Stomach (tissue), 9 donors: ENCODE data around the gene CCDC169. TPM values are rescaled to one million over a fixed set of nuclear protein-coding genes. Genes with fewer than 3 reads are reported as not detected.

Source experiments
- DNase-seq, 2 donors: peaks; one replicate each; pipeline versions ENCODE4 v3.0.0 to v3.0.0-alpha.2; 2013 to 2019
- H3K27ac ChIP-seq, 5 donors: fragments of 200-600 bp in 4 of 5; sonication (generic) in 4 of 5; one replicate each; pipeline ENCODE4 v1.5.1; 2013 to 2019; ENCODE audit warnings: mild to moderate bottlenecking in 1 of 5, moderate library complexity in 1 of 5
- H3K27me3 ChIP-seq, 3 donors: fragments of 200-600 bp; sonication (generic); one replicate each; pipeline ENCODE4 v1.5.1; 2017 to 2019; ENCODE audit warnings: mixed run types in 1 of 3
- H3K36me3 ChIP-seq, 4 donors: fragments of 200-600 bp; sonication (generic); 1 replicate in 3 of 4; 2 replicates in 1 of 4; pipeline ENCODE4 v1.5.1; 2016 to 2019
- H3K4me1 ChIP-seq, 4 donors: fragments of 200-600 bp; sonication (generic); one replicate each; pipeline ENCODE4 v1.5.1; 2016 to 2019
- H3K4me3 ChIP-seq, 4 donors: fragments of 200-600 bp; sonication (generic) in 3 of 4; one replicate each; pipeline ENCODE4 v1.5.1; 2016 to 2019; ENCODE audit warnings: mild to moderate bottlenecking in 1 of 4
- H3K9me3 ChIP-seq, 4 donors: fragments of 200-600 bp; sonication (generic); one replicate each; pipeline ENCODE4 v1.5.1; 2016 to 2019
- EP300 ChIP-seq: sonication (generic); formaldehyde crosslinking; IDR thresholded peaks from one replicate; pipeline ENCODE4 v1.6.1; 2017; ENCODE audit warnings: antibody characterized with exemption
- POLR2A ChIP-seq, 4 donors: fragments of 450-650 bp; IDR thresholded peaks; one replicate each; pipeline ENCODE4 v1.6.1; 2016; ENCODE audit warnings: antibody characterized with exemption in 4 of 4, control low read depth in 2 of 4, mild to moderate bottlenecking in 1 of 4, moderate library complexity in 1 of 4
- POLR2AphosphoS5 ChIP-seq, 3 donors: sonication (generic); formaldehyde crosslinking; IDR thresholded peaks; one replicate each; pipeline ENCODE4 v1.6.1; 2016; ENCODE audit warnings: antibody characterized with exemption in 3 of 3
- WGBS, 5 donors: extraction: QIAGEN DNeasy Blood & Tissue Kit in 3 of 5; methylation state at CpG; one replicate each; pipeline versions ENCODE4 v1.1.5 to v1.1.7; 2013 to 2018; 5-methylcytosine and 5-hydroxymethylcytosine counted together
- intact Hi-C: fragments of 100-400 bp; cut with DNase I; formaldehyde crosslinking; loops from one replicate; pipeline ENCODE4 v1.15.1; 2023; ENCODE audit warnings: low total_unique reads
- polyA plus RNA-seq, 3 donors: library from polyadenylated mRNA; stranded (reverse); fragments of 200-250 nt; gene quantifications; one replicate each; pipeline ENCODE4 v1.2.3, GENCODE V29; 2013
- total RNA-seq, 5 donors: library from RNA; depleted of rRNA; stranded (reverse); fragments of >200 nt; gene quantifications; one replicate each; pipeline versions ENCODE4 v1.1.0 to v1.2.3, GENCODE V29; 2014 to 2016
- TF ChIP-seq, protein P1 (sequence below), 7 experiments: fragments of 450-650 bp in 4 of 7; fragments of 200-600 bp in 3 of 7; sonication (generic) in 3 of 7; IDR thresholded peaks; one replicate each; pipeline ENCODE4 v1.5.1; 2016 to 2019; ENCODE audit warnings: antibody characterized with exemption in 7 of 7, control low read depth in 2 of 7, mild to moderate bottlenecking in 1 of 7
- donor health status: healthy with polysubstance abuse.
- donor health status: Bipolar disorder and iron deficiency.
- donor health status: healthy.

The CCDC169 gene
- total and polyA plus RNA-seq, 8 donors, result 0.43 to 3.3 (median 1.8) TPM; not detected in 3

DNA sequence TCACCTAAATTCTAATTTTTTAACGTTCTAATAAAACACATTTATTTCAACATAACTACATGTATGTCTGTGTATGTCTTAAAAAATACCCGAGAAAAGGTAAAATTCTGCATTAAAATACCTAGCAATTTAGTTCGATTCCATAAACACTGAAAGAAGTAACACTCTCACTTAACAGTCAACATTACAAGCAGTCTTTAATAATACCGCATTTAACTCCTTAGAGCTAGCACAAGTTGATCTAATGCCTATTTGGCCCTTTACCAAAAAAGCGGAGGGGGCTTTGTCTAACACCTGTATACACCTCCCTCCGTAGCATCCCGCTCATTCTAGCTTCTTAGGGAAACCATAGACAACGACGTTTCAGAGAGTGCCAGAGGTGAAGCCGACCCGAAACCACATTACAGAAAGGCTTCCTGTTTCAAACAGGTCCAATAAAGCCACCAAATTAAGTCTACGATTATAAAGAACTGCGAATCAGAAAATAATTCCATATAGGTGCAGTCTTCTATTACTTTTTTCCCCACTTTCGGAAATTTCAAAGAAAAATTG is 47.3 kb upstream of the CCDC169 start:
- Histone ChIP-seq H3K27ac (peak overlapping the region; percentile 73 to 99 (median 97)), H3K4me3 (peak overlapping the region; percentile 65 to 78 (median 74)), H3K9me3 (no peaks in the 10 kb centered on the region), H3K4me1 (peaks cover 6 to 47% (median 27%) of the 10 kb centered on the region in 4 donors), H3K36me3 (no peaks in the 10 kb centered on the region), H3K27me3 (no peaks in the 10 kb centered on the region)
- intact Hi-C loops, result no loop called here
- 13 to 27% (median 22%) methylated on average over 14 of the region's 14 CpGs for WGBS, 5 donors
- TF ChIP-seq, protein P1, sequence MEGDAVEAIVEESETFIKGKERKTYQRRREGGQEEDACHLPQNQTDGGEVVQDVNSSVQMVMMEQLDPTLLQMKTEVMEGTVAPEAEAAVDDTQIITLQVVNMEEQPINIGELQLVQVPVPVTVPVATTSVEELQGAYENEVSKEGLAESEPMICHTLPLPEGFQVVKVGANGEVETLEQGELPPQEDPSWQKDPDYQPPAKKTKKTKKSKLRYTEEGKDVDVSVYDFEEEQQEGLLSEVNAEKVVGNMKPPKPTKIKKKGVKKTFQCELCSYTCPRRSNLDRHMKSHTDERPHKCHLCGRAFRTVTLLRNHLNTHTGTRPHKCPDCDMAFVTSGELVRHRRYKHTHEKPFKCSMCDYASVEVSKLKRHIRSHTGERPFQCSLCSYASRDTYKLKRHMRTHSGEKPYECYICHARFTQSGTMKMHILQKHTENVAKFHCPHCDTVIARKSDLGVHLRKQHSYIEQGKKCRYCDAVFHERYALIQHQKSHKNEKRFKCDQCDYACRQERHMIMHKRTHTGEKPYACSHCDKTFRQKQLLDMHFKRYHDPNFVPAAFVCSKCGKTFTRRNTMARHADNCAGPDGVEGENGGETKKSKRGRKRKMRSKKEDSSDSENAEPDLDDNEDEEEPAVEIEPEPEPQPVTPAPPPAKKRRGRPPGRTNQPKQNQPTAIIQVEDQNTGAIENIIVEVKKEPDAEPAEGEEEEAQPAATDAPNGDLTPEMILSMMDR (IDR thresholded peaks at IDR 0.05), result no peak
- TF ChIP-seq POLR2AphosphoS5 (IDR thresholded peaks at IDR 0.05) (no peak), POLR2A (IDR thresholded peaks at IDR 0.05) (no peak), EP300 (no peak)
- peak in 1 of 2 donors; percentile 44 for DNase-seq

- Histone ChIP-seq H3K9me3 (no peaks in the 10 kb centered on the region), H3K4me1 (peaks cover 6 to 52% (median 27%) of the 10 kb centered on the region in 4 donors), H3K4me3 (peak overlapping the region in 2 of 4 donors; percentile 73 to 78), H3K36me3 (no peaks in the 10 kb centered on the region), H3K27ac (peak overlapping the region in 3 of 5 donors; percentile 91 to 99 (median 99)), H3K27me3 (no peaks in the 10 kb centered on the region)
- intact Hi-C loops, result no loop called here
- 64 to 81% (median 74%) methylated on average over 6 of the region's 6 CpGs for WGBS, 5 donors
- TF ChIP-seq POLR2AphosphoS5 (IDR thresholded peaks at IDR 0.05) (no peak), EP300 (no peak)
- peak in 1 of 2 donors; percentile 20 for DNase-seq
These were observed 46.6 kb upstream of the CCDC169 start for GRCh38 chr13:36344173-36344572.

DNA sequence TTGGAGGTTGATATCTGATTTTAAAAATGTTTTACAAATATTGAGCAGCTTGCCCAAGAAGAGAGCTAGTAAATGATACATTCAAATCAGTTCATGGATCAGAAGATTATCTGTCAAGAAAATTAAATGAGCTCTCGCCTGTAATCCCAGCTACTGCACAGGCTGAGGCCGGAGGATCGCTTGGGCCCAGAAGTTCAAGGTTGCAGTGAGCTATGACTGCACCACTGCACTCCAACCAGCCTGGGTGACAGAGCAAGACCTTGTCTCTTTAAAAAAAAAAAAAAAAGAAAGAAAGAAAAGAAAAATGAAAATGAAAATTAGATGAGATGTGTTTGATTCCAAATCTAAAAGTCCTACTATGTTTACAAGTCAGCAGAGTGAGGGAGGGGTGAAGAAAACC is 46.2 kb upstream of the CCDC169 start:
- no peaks in the 10 kb centered on the region for H3K9me3 ChIP-seq
- no peak for DNase-seq
- intact Hi-C loops, result no loop called here
- WGBS, 5 donors, result 85 to 94% (median 92%) methylated on average over 3 of the region's 3 CpGs
- H3K36me3 ChIP-seq, result no peaks in the 10 kb centered on the region
- H3K4me3 ChIP-seq, result peak overlapping the region in 1 of 4 donors; percentile 78
- H3K4me1 ChIP-seq, result peaks cover 6 to 52% (median 27%) of the 10 kb centered on the region in 4 donors
- TF ChIP-seq POLR2AphosphoS5 (IDR thresholded peaks at IDR 0.05) (no peak), EP300 (no peak), POLR2A (IDR thresholded peaks at IDR 0.05) (no peak)
- TF ChIP-seq, protein P1 (IDR thresholded peaks at IDR 0.05), result no peak
- H3K27ac ChIP-seq, result peak overlapping the region in 2 of 5 donors; percentile 99
- no peaks in the 10 kb centered on the region for H3K27me3 ChIP-seq

- TF ChIP-seq POLR2A (IDR thresholded peaks at IDR 0.05) (no peak), EP300 (no peak), POLR2AphosphoS5 (IDR thresholded peaks at IDR 0.05) (no peak)
- TF ChIP-seq, protein P1 (IDR thresholded peaks at IDR 0.05), result no peak
- Histone ChIP-seq H3K4me1 (peaks cover 6 to 56% (median 33%) of the 10 kb centered on the region in 4 donors), H3K4me3 (no peak overlapping the region), H3K9me3 (no peaks in the 10 kb centered on the region), H3K27ac (no peak overlapping the region), H3K27me3 (no peaks in the 10 kb centered on the region), H3K36me3 (no peaks in the 10 kb centered on the region)
- 79 to 92% (median 87%) methylated on average over 2 of the region's 2 CpGs for WGBS, 5 donors
- no peak for DNase-seq
- intact Hi-C loops, result no loop called here
These were observed 45.1 kb upstream of the CCDC169 start for GRCh38 chr13:36342715-36343114.

GRCh38 chr13:36341718-36342117 is 44.1 kb upstream of the CCDC169 start:
- TF ChIP-seq POLR2AphosphoS5 (IDR thresholded peaks at IDR 0.05), result no peak
- TF ChIP-seq, protein P1 (IDR thresholded peaks at IDR 0.05), result no peak
- no peak for TF ChIP-seq POLR2A (IDR thresholded peaks at IDR 0.05)
- TF ChIP-seq EP300, result no peak
- Histone ChIP-seq H3K36me3 (no peaks in the 10 kb centered on the region), H3K27ac (no peak overlapping the region), H3K4me1 (peaks cover 6 to 57% (median 34%) of the 10 kb centered on the region in 4 donors), H3K27me3 (no peaks in the 10 kb centered on the region), H3K9me3 (no peaks in the 10 kb centered on the region), H3K4me3 (no peak overlapping the region)
- WGBS, 5 donors, result 73 to 88% (median 79%) methylated on average over 1 of the region's 1 CpG
- DNase-seq, result no peak
- intact Hi-C loops, result no loop called here
